Esophagus muscularis mucosa (tissue), 4 donors: ENCODE measurements around the gene RNF14. TPM values are rescaled to one million over a fixed set of nuclear protein-coding genes. Genes with fewer than 3 reads are reported as not detected.

Experiments
- DNase-seq: peaks from one replicate; pipeline ENCODE4 v3.0.0-alpha.2; 2017; ENCODE audit errors: extremely low spot score
- H3K27ac ChIP-seq, 4 donors: fragments of 200-600 bp; sonication (generic); replicated peaks in 1 of 4; 1 replicate in 3 of 4; 2 replicates in 1 of 4; pipeline ENCODE4 v1.5.1; 2016 to 2019; ENCODE audit warnings: mild to moderate bottlenecking in 1 of 4
- H3K27me3 ChIP-seq, 4 donors: fragments of 200-600 bp; sonication (generic); one replicate each; pipeline versions ENCODE4 v1.5.1 to v1.6.0; 2016 to 2019
- H3K36me3 ChIP-seq, 4 donors: fragments of 200-600 bp; sonication (generic); one replicate each; pipeline ENCODE4 v1.5.1; 2016 to 2019
- H3K4me1 ChIP-seq, 4 donors: fragments of 200-600 bp; sonication (generic); one replicate each; pipeline ENCODE4 v1.5.1; 2016 to 2019
- H3K4me3 ChIP-seq, 4 donors: fragments of 200-600 bp; sonication (generic); 1 replicate in 2 of 4; 2 replicates in 2 of 4; pipeline ENCODE4 v1.5.1; 2016 to 2019; ENCODE audit warnings: mild to moderate bottlenecking in 4 of 4, moderate library complexity in 1 of 4
- H3K9me3 ChIP-seq, 4 donors: fragments of 200-600 bp; sonication (generic); 1 replicate in 3 of 4; 2 replicates in 1 of 4; pipeline ENCODE4 v1.5.1; 2016 to 2019
- CTCF ChIP-seq, 3 experiments: fragments of 200-600 bp in 2 of 3; fragments of 450-650 bp in 1 of 3; sonication (generic) in 2 of 3; IDR thresholded peaks; one replicate each; pipeline ENCODE4 v1.5.1; 2017 to 2019; ENCODE audit warnings: antibody characterized with exemption in 3 of 3, mild to moderate bottlenecking in 2 of 3, moderate library complexity in 1 of 3
- EP300 ChIP-seq: sonication (generic); formaldehyde crosslinking; IDR thresholded peaks from one replicate; pipeline ENCODE4 v1.6.1; 2017; ENCODE audit warnings: antibody characterized with exemption
- POLR2A ChIP-seq: fragments of 450-650 bp; IDR thresholded peaks from one replicate; pipeline ENCODE4 v1.6.1; 2017; ENCODE audit warnings: antibody characterized with exemption, moderate library complexity, mild to moderate bottlenecking, low read depth
- POLR2AphosphoS5 ChIP-seq, 2 donors: sonication (generic); formaldehyde crosslinking; IDR thresholded peaks; one replicate each; pipeline ENCODE4 v1.6.1; 2017; ENCODE audit warnings: antibody characterized with exemption in 2 of 2
- WGBS: methylation state at CpG from one replicate; pipeline ENCODE4 v1.1.5; 2018; 5-methylcytosine and 5-hydroxymethylcytosine counted together
- intact Hi-C: fragments of 100-400 bp; cut with DNase I; formaldehyde crosslinking; loops from one replicate; pipeline ENCODE4 v1.15.1; 2023
- total RNA-seq, 4 donors: library from RNA; depleted of rRNA; stranded (reverse); fragments of >200 nt; gene quantifications; one replicate each; pipeline versions ENCODE4 v1.1.0 to v1.2.1, GENCODE V29; 2016

The RNF14 gene
- total RNA-seq, 4 donors from 2014 or later: 65.8 to 94.1 (median 72.6) TPM

- 79% methylated on average over 4 of the region's 4 CpGs for WGBS
- no peaks in the 10 kb centered on the region for H3K27me3 ChIP-seq
- intact Hi-C loops: no loop called here
- peaks cover 0 to 7% (median 2%) of the 10 kb centered on the region in 4 donors for H3K36me3 ChIP-seq
- H3K4me3 ChIP-seq: no peak overlapping the region
- no peak overlapping the region for H3K27ac ChIP-seq
- TF ChIP-seq POLR2AphosphoS5 (IDR thresholded peaks at IDR 0.05): no peak
- no peak for TF ChIP-seq CTCF (IDR thresholded peaks at IDR 0.05)
- no peak for TF ChIP-seq POLR2A
- DNase-seq: no peak
- H3K4me1 ChIP-seq: peaks cover 13 to 29% (median 23%) of the 10 kb centered on the region in 4 donors
- H3K9me3 ChIP-seq: no peaks in the 10 kb centered on the region
Measured at GRCh38 chr5:141966275-141966962, 2.5 kb upstream of the RNF14 start.

- no peak overlapping the region for H3K27ac ChIP-seq
- H3K27me3 ChIP-seq: no peaks in the 10 kb centered on the region
- H3K9me3 ChIP-seq: no peaks in the 10 kb centered on the region
- H3K36me3 ChIP-seq: peaks cover 0 to 11% (median 4%) of the 10 kb centered on the region in 4 donors
- intact Hi-C loops: no loop called here
- no peak overlapping the region for H3K4me3 ChIP-seq
- no peak for DNase-seq
- WGBS: 94% methylated on average over 2 of the region's 2 CpGs
- peaks cover 18 to 30% (median 25%) of the 10 kb centered on the region in 4 donors for H3K4me1 ChIP-seq
- TF ChIP-seq CTCF (IDR thresholded peaks at IDR 0.05) (no peak), EP300 (no peak), POLR2AphosphoS5 (IDR thresholded peaks at IDR 0.05) (no peak), POLR2A (no peak)
Measured at GRCh38 chr5:141966963-141967333, 2.0 kb upstream of the RNF14 start.

- Histone ChIP-seq H3K27me3 (no peaks in the 10 kb centered on the region), H3K36me3 (peaks cover 7 to 41% (median 24%) of the 10 kb centered on the region in 4 donors), H3K4me3 (peak overlapping the region; percentile 60 to 84 (median 78)), H3K9me3 (no peaks in the 10 kb centered on the region), H3K4me1 (peaks cover 23 to 46% (median 44%) of the 10 kb centered on the region in 4 donors), H3K27ac (peak overlapping the region; percentile 87 to 97 (median 96))
- 82% methylated on average over 2 of the region's 2 CpGs for WGBS
- TF ChIP-seq EP300: no peak
- TF ChIP-seq POLR2AphosphoS5 (IDR thresholded peaks at IDR 0.05): no peak
- no peak for TF ChIP-seq POLR2A
- TF ChIP-seq CTCF (IDR thresholded peaks at IDR 0.05): no peak
- DNase-seq: no peak
- intact Hi-C loops: no loop called here
Measured at GRCh38 chr5:141969783-141970771, 1.2 kb downstream of the RNF14 start.

- no peak overlapping the region for H3K27ac ChIP-seq
- no peak overlapping the region for H3K4me3 ChIP-seq
- H3K9me3 ChIP-seq: no peaks in the 10 kb centered on the region
- TF ChIP-seq CTCF (IDR thresholded peaks at IDR 0.05) (no peak), POLR2A (no peak), POLR2AphosphoS5 (IDR thresholded peaks at IDR 0.05) (no peak), EP300 (no peak)
- WGBS: 63% methylated on average over 1 of the region's 1 CpG
- peaks cover 38 to 66% (median 59%) of the 10 kb centered on the region in 4 donors for H3K4me1 ChIP-seq
- no peaks in the 10 kb centered on the region for H3K27me3 ChIP-seq
- no peak for DNase-seq
- H3K36me3 ChIP-seq: peaks cover 16 to 74% (median 48%) of the 10 kb centered on the region in 4 donors
- intact Hi-C loops: no loop called here
Measured at GRCh38 chr5:141973871-141974595, 5.1 kb downstream of the RNF14 start.
